ENCODE results near the gene SYNC.

The SYNC gene

GRCh38 chr1:32702599-32703478 is at the start of gene SYNC:
Gene SYNC, minus strand, starts transcription at chr1:32702770. Its CDS starts 110 bp downstream, at chr1:32702660.
- Histone ChIP-seq H3K4me3 (peak within 1 kb of the TSS; percentile 47 to 58 (median 54)), H3K27ac (peak within 1 kb of the TSS; percentile 36 to 97 (median 84))

GRCh38 chr1:32749771-32750170 is 47.2 kb upstream of the SYNC start:
- H3K4me3 ChIP-seq, result no peak overlapping the region
- peak overlapping the region in 2 of 21 experiments; percentile 0 to 47 for H3K27ac ChIP-seq

DNA sequence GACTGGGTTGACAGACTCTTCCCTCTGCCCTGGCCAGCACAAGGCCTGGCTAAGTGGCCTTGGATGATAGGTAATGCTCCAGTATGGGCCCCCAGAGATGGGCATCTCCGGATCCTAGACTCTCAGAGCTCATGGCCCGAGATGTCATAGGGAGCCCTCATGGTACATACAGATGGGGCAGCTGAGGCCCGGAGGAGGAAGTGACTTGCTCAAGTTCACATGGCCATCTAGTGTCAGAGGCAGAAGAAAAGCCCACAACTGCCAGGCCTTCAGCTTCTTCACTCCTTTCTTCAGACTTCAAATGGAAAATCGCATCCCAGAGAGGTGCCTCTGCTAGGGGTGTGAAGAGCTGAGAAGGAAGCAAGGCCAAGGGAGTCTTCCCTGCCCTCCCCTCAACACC is 46.8 kb upstream of the SYNC start:
- Histone ChIP-seq H3K27ac (peak overlapping the region in 2 of 21 experiments; percentile 0 to 47), H3K4me3 (no peak overlapping the region)

- no peak overlapping the region for H3K27ac ChIP-seq
These were observed 46.4 kb upstream of the SYNC start for GRCh38 chr1:32748926-32749325.

DNA sequence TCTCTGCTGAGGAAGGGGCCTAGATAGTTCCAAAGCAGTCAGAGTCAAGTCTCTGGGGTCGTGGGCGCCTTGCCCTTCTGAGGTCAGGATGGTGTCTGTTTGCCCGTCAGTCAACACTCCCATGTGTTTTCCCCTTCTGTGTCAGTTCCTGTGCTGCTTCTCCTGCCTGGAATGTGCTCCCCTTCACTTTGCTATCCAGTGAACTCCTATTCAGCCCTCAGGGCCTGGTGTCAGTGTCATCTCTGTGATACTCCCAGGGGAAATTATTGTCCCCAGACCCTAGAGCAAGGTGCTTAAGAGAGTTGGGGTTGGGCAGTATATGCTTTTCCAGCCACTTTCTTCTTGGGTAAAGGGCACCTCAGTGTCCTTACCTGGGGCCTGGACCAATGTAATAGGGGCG is 45.8 kb upstream of the SYNC start:
- H3K27ac ChIP-seq, result no peak overlapping the region

More at GRCh38 chr1:32748926-32749325, 46.4 kb upstream of the SYNC start:
- H3K4me3 ChIP-seq, result no peak overlapping the region

DNA sequence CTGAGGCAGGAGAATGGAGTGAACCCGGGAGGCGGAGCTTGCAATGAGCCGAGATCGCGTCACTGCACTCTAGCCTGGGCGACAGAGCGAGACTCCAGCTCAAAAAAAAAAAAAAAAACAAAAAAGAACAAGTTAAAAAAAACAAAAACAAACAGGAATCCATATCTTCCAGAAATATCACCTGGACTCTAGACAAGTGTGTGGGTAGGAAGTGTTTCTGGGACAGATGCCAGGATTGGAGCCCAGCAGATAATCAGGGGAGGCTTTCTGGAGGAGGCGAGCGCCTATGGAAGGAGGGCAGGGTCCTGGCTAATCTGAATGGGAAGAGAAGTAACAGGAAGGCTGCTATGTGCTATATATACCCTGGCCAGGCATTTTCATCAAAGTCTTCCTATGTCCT is 43.6 kb upstream of the SYNC start:
- Histone ChIP-seq H3K4me3 (no peak overlapping the region), H3K27ac (no peak overlapping the region)

More for the DNA sequence above, 45.8 kb upstream of the SYNC start:
- H3K4me3 ChIP-seq, result no peak overlapping the region

DNA sequence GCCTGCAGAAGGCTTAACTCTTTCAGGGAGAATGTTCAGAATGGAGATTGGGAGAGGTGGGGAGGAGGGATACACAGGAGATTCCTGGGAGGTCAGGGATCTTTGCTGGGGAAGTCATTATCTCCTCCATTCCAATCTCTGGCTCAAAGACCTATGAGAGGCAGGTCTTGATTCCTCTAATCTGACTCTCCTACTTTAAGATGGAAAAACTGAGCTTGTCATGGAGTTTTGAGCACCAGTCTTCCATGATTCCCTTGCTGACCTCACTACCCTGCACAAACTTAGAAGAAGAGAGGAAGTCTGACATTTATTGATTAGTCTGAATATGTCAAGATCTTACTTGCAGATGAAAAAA is 41.5 kb upstream of the SYNC start:
- Histone ChIP-seq H3K4me3 (no peak overlapping the region), H3K27ac (peak overlapping the region in 6 of 21 experiments; percentile 50 to 96 (median 90))

- H3K4me3 ChIP-seq, result peak overlapping the region in 2 of 7 experiments; percentile 48 to 73
- peak overlapping the region in 10 of 21 experiments; percentile 87 to 96 (median 90) for H3K27ac ChIP-seq
These were observed 41.0 kb upstream of the SYNC start for GRCh38 chr1:32743380-32744070.

GRCh38 chr1:32742956-32743355 is 40.4 kb upstream of the SYNC start:
- peak overlapping the region; percentile 48 to 74 (median 66) for H3K4me3 ChIP-seq

GRCh38 chr1:32742199-32742947 is 39.8 kb upstream of the SYNC start:
- Histone ChIP-seq H3K27ac (peak overlapping the region; percentile 73 to 96 (median 90)), H3K4me3 (peak overlapping the region; percentile 48 to 74 (median 66))

More at GRCh38 chr1:32742956-32743355, 40.4 kb upstream of the SYNC start:
- peak overlapping the region in 16 of 21 experiments; percentile 76 to 96 (median 90) for H3K27ac ChIP-seq

DNA sequence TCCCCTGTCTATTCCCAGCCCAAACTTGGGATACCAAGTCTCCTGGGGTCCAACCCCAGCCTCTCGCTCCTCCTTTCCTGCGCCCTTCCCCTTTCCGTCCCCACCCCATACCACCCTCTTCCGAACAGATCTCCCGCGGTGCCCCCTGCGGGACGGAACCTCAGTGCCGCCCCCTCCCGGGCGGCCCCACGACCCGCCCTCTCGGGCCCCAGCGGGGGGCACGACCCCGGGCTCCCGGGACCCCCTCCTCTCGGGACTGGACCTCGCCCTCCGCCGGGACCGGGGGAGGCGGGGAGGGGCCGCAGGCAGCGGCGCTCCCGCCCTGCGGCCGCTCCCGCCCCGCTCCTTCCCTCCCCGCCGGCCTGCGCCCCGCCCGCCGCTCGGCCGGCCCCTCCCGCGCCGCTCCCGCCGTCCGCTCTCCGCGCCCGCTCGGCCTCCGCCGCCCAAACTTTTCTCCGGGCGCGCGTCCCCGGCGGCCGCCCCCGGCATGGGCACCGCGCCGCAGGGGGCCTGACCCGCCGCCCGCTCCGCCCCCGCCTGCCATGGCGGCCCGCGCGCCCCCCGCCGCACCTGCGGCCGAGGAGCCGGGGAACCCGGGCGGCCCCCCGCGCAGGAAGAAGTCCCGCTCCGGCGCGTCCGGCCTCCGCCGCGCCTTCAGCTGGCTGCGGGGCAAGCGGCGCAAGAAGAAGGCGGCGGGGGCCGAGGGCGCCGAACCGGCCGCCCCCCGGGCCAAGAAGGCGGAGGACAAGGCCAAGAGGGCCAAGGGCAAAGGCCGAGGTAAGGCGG is 39.0 kb upstream of the SYNC start:
- Histone ChIP-seq H3K4me3 (peak overlapping the region; percentile 50 to 74 (median 66)), H3K27ac (peak overlapping the region; percentile 75 to 96 (median 90))

DNA sequence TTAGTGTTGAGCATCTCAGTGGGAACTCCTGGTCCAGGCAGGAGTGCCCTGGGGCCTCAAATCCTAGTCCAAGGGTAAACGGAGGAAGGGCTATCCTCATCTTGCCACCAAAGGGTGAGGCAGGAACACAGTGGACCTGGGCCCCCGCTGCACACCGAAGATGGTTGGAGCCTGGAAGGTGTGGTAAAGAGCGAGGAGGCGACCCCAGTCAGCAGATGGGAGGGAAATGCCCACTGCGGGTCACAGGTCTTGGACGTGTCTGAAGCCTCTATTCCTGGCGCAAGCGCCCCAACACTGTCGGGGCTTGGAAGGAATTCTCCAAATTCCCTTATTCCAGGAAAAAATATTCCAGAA is 38.5 kb upstream of the SYNC start:
- Histone ChIP-seq H3K27ac (peak overlapping the region in 19 of 21 experiments; percentile 58 to 92 (median 79)), H3K4me3 (peak overlapping the region; percentile 46 to 74 (median 60))

- peak overlapping the region in 8 of 21 experiments; percentile 8 to 67 (median 44) for H3K27ac ChIP-seq
- H3K4me3 ChIP-seq, result no peak overlapping the region
These were observed 34.5 kb upstream of the SYNC start for GRCh38 chr1:32736812-32737791.

DNA sequence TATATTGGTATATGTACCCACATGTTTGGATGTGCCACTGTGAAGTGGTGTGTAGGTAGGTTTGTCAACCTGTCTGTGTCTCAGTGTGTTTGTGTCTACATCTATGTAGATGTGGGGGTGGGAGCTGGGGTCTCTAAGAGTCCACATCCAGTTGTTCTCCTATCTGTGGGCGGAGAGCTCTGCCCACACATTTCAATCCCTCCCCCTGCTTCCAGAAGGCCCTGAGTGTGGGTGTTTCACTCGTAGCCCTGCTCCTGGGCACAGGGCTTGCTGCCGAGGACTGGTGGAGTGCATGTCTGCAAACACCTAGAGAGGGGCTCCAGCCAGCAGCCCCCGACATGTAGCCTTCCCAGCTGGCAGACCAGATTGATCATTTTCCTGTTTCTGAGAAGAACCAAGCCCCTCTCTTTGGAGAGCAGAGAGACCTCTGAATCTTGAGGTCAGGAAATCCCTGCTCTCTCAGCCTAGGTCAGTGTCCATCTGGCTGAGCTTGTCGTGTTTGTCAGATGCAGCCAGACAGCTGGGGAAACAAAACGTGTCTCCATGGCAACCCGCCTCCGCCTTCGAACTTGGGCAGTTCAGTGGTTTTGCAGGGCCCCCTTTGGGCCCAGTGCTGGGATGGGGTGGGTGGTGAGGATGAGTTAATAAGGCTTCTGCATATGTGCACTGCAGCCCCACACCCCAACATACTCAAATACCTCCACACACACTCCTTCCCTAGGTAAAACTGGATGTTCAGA is 31.2 kb upstream of the SYNC start:
- no peak overlapping the region for H3K4me3 ChIP-seq
- H3K27ac ChIP-seq, result no peak overlapping the region

DNA sequence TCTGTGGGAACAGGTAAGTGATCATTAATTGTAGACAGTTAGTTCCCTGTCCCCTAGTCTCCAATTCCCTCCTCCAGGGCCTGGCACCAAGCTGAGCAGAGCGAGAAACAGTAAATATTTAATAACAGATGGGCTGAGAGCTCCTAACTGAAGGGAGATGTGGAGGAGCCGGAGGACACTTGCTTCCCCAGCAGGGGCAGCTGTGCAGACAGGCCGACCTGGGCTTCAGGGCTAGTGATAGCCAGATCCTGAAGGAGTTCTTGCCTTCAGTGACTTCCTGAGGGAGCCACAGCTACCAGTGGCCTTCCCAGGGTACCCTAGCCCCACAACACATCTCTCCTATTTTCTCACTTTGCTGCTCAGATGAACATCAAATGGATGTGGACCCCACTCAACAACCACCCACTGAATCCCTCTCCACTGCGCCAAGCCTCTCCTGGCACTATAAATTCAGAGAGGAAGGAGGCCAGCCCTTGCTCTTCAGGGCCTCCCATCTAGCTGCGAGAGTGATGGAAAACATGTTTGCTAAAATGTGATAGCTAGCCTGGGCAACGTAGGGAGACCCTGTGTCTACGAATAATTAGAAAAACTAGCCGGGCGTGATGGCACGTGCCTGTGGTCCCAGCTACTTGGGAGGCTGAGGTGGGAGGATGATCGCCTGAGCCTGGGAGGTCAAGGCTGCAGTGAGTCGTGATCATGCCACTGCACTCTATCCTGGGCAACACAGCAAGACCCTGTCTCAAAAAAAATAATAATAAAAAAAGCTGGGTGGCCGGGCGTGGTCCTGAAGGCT is 26.9 kb upstream of the SYNC start:
- Histone ChIP-seq H3K27ac (peak overlapping the region in 2 of 21 experiments; percentile 35), H3K4me3 (no peak overlapping the region)

- Histone ChIP-seq H3K27ac (no peak overlapping the region), H3K4me3 (no peak overlapping the region)
These were observed 26.0 kb upstream of the SYNC start for GRCh38 chr1:32728413-32729077.

Data from skin epidermis (tissue), 12 donors.